Activated naive CD4-positive, alpha-beta T cell treated with anti-CD3 and anti-CD28 coated beads, Interleukin-2, amount 10 ng/mL, durations not matched to agents 7 days and 5 days (primary cell): ENCODE results near the gene ZNRD2.

ENCODE experiments used
- CTCF ChIA-PET: fragments of 350-600 bp; sonication (Branson Sonifier 250); formaldehyde crosslinking; loops from one replicate; lab custom pipeline; 2021; ENCODE audit warnings: antibody characterized with exemption; lab: Charles Lee
- DNase-seq: peaks from one replicate; pipeline ENCODE4 v3.0.0-alpha.2; 2020
- H3K27ac Mint-ChIP-seq: one replicate; pipeline ENCODE4 v1.8.0; 2021; ENCODE audit warnings: mild to moderate bottlenecking, moderate library complexity, mixed read lengths
- H3K27me3 Mint-ChIP-seq: one replicate; pipeline ENCODE4 v1.8.0; 2021; ENCODE audit warnings: mild to moderate bottlenecking, mixed read lengths
- H3K36me3 Mint-ChIP-seq: one replicate; pipeline ENCODE4 v1.8.0; 2021; ENCODE audit warnings: mixed read lengths
- H3K4me1 Mint-ChIP-seq: one replicate; pipeline ENCODE4 v1.8.0; 2021; ENCODE audit warnings: mixed read lengths
- H3K4me3 Mint-ChIP-seq: one replicate; pipeline ENCODE4 v1.8.0; 2021; ENCODE audit warnings: mild to moderate bottlenecking, moderate library complexity, mixed read lengths
- H3K9me3 Mint-ChIP-seq: one replicate; pipeline ENCODE4 v1.8.0; 2021; ENCODE audit warnings: mixed read lengths

ZNRD2 gene

GRCh38 chr11:65576232-65576866 lies 6.1 kb downstream of the ZNRD2 start:
- Mint-ChIP-seq H3K27me3 (peaks cover 4% of the 10 kb centered on the region), H3K27ac (peak overlapping the region; percentile 85), H3K4me3 (peak overlapping the region; percentile 83), H3K4me1 (peaks cover 56% of the 10 kb centered on the region), H3K36me3 (peaks cover 33% of the 10 kb centered on the region), H3K9me3 (no peaks in the 10 kb centered on the region)
- CTCF ChIA-PET = interaction anchor here (1.8 to 4.5 kb wide), 4 partner anchors 12 to 36 kb away, joined by 4 to 60 read pairs (median 25); partner anchors contain the start of gene KCNK7
- DNase-seq = peak; percentile 44

GRCh38 chr11:65576867-65577755 lies 6.8 kb downstream of the ZNRD2 start:
- CTCF ChIA-PET = interaction anchor here (1.8 to 4.5 kb wide), 4 partner anchors 11 to 37 kb away, joined by 4 to 60 read pairs (median 25); partner anchors contain the start of gene KCNK7
- Mint-ChIP-seq H3K9me3 (no peaks in the 10 kb centered on the region), H3K27ac (peak overlapping the region; percentile 85), H3K27me3 (peaks cover 4% of the 10 kb centered on the region), H3K36me3 (peaks cover 36% of the 10 kb centered on the region), H3K4me1 (peaks cover 48% of the 10 kb centered on the region), H3K4me3 (peak overlapping the region; percentile 83)
- no peak for DNase-seq

GRCh38 chr11:65577756-65578109 lies 7.5 kb downstream of the ZNRD2 start:
- CTCF ChIA-PET = interaction anchor here (1.9 to 4.5 kb wide), 3 partner anchors 10 to 37 kb away, joined by 19 to 60 read pairs (median 31); partner anchors contain the start of gene KCNK7
- peaks cover 46% of the 10 kb centered on the region for H3K4me1 Mint-ChIP-seq

GRCh38 chr11:65578134-65578533 lies 7.9 kb downstream of the ZNRD2 start:
- H3K27me3 Mint-ChIP-seq = peaks cover 4% of the 10 kb centered on the region
- H3K36me3 Mint-ChIP-seq = peaks cover 44% of the 10 kb centered on the region
- peak overlapping the region; percentile 20 for H3K27ac Mint-ChIP-seq
- CTCF ChIA-PET = interaction anchor here (1.9 to 4.5 kb wide), 3 partner anchors 10 to 38 kb away, joined by 19 to 60 read pairs (median 31); partner anchors contain the start of gene KCNK7
- DNase-seq = no peak
- no peaks in the 10 kb centered on the region for H3K9me3 Mint-ChIP-seq
- peak overlapping the region; percentile 83 for H3K4me3 Mint-ChIP-seq
- peaks cover 44% of the 10 kb centered on the region for H3K4me1 Mint-ChIP-seq

More at GRCh38 chr11:65577756-65578109, 7.5 kb downstream of the ZNRD2 start:
- peak overlapping the region; percentile 83 for H3K4me3 Mint-ChIP-seq
- H3K27me3 Mint-ChIP-seq = peaks cover 4% of the 10 kb centered on the region
- DNase-seq = no peak
- no peaks in the 10 kb centered on the region for H3K9me3 Mint-ChIP-seq
- peak overlapping the region; percentile 58 for H3K27ac Mint-ChIP-seq
- H3K36me3 Mint-ChIP-seq = peaks cover 40% of the 10 kb centered on the region

- DNase-seq = no peak
- Mint-ChIP-seq H3K4me1 (peaks cover 43% of the 10 kb centered on the region), H3K36me3 (peaks cover 43% of the 10 kb centered on the region), H3K27ac (peak overlapping the region; percentile 28), H3K27me3 (peaks cover 4% of the 10 kb centered on the region), H3K4me3 (peak overlapping the region; percentile 83), H3K9me3 (no peaks in the 10 kb centered on the region)
- CTCF ChIA-PET = interaction anchor here (1.0 to 4.5 kb wide), 2 partner anchors 9 to 16 kb away, joined by 3 to 31 read pairs; partner anchors contain the start of gene KCNK7
These were observed 8.4 kb downstream of the ZNRD2 start for GRCh38 chr11:65578667-65579066.

- Mint-ChIP-seq H3K27me3 (peaks cover 4% of the 10 kb centered on the region), H3K27ac (peak overlapping the region; percentile 37), H3K36me3 (peaks cover 44% of the 10 kb centered on the region), H3K9me3 (no peaks in the 10 kb centered on the region), H3K4me3 (peak overlapping the region; percentile 5), H3K4me1 (peaks cover 39% of the 10 kb centered on the region)
- CTCF ChIA-PET = interaction anchor here (1.0 to 4.5 kb wide), 2 partner anchors 9 to 16 kb away, joined by 3 to 31 read pairs; partner anchors contain the start of gene KCNK7
- no peak for DNase-seq
These were observed 9.0 kb downstream of the ZNRD2 start for GRCh38 chr11:65579291-65579690.

GRCh38 chr11:65580031-65580692 lies 9.9 kb downstream of the ZNRD2 start:
- H3K27ac Mint-ChIP-seq = no peak overlapping the region
- no peaks in the 10 kb centered on the region for H3K27me3 Mint-ChIP-seq
- H3K9me3 Mint-ChIP-seq = no peaks in the 10 kb centered on the region
- DNase-seq = no peak
- H3K4me1 Mint-ChIP-seq = peaks cover 35% of the 10 kb centered on the region
- peaks cover 41% of the 10 kb centered on the region for H3K36me3 Mint-ChIP-seq
- CTCF ChIA-PET = no interaction called here
- no peak overlapping the region for H3K4me3 Mint-ChIP-seq

GRCh38 chr11:65580756-65581155 lies 10.5 kb downstream of the ZNRD2 start:
- no peak for DNase-seq
- H3K4me3 Mint-ChIP-seq = no peak overlapping the region
- H3K9me3 Mint-ChIP-seq = no peaks in the 10 kb centered on the region
- CTCF ChIA-PET = no interaction called here
- no peaks in the 10 kb centered on the region for H3K27me3 Mint-ChIP-seq
- no peak overlapping the region for H3K27ac Mint-ChIP-seq
- peaks cover 40% of the 10 kb centered on the region for H3K36me3 Mint-ChIP-seq
- peaks cover 31% of the 10 kb centered on the region for H3K4me1 Mint-ChIP-seq

- peaks cover 48% of the 10 kb centered on the region for H3K36me3 Mint-ChIP-seq
- H3K27ac Mint-ChIP-seq = no peak overlapping the region
- DNase-seq = no peak
- peaks cover 39% of the 10 kb centered on the region for H3K4me1 Mint-ChIP-seq
- H3K9me3 Mint-ChIP-seq = no peaks in the 10 kb centered on the region
- H3K4me3 Mint-ChIP-seq = no peak overlapping the region
- CTCF ChIA-PET = interaction anchor here (0.7 to 1.7 kb wide), 2 partner anchors 11 to 41 kb away, joined by 3 to 6 read pairs; no protein-coding TSS in a partner anchor
- no peaks in the 10 kb centered on the region for H3K27me3 Mint-ChIP-seq
These were observed 11.7 kb downstream of the ZNRD2 start for GRCh38 chr11:65581928-65582327.

- peaks cover 43% of the 10 kb centered on the region for H3K36me3 Mint-ChIP-seq
- H3K4me1 Mint-ChIP-seq = peaks cover 40% of the 10 kb centered on the region
- H3K9me3 Mint-ChIP-seq = no peaks in the 10 kb centered on the region
- H3K4me3 Mint-ChIP-seq = no peak overlapping the region
- CTCF ChIA-PET = interaction anchor here (2.2 kb wide), 1 partner anchor 10 kb away, joined by 15 read pairs; no protein-coding TSS in a partner anchor
- no peak overlapping the region for H3K27ac Mint-ChIP-seq
- DNase-seq = no peak
- H3K27me3 Mint-ChIP-seq = no peaks in the 10 kb centered on the region
These were observed 13.3 kb downstream of the ZNRD2 start for GRCh38 chr11:65583589-65583988.

- DNase-seq = no peak
- Mint-ChIP-seq H3K4me1 (peaks cover 40% of the 10 kb centered on the region), H3K27me3 (no peaks in the 10 kb centered on the region), H3K9me3 (no peaks in the 10 kb centered on the region), H3K36me3 (peaks cover 43% of the 10 kb centered on the region), H3K4me3 (no peak overlapping the region), H3K27ac (no peak overlapping the region)
- CTCF ChIA-PET = interaction anchor here (2.2 kb wide), 1 partner anchor 10 kb away, joined by 15 read pairs; no protein-coding TSS in a partner anchor
These were observed 13.8 kb downstream of the ZNRD2 start for GRCh38 chr11:65584106-65584505.

GRCh38 chr11:65584723-65585171 lies 14.5 kb downstream of the ZNRD2 start:
- peak overlapping the region; percentile 42 for H3K27ac Mint-ChIP-seq

More at GRCh38 chr11:65584723-65585171, 14.5 kb downstream of the ZNRD2 start:
- CTCF ChIA-PET = interaction anchor here (2.2 kb wide), 1 partner anchor 9 kb away, joined by 15 read pairs; no protein-coding TSS in a partner anchor
- Mint-ChIP-seq H3K4me3 (no peak overlapping the region), H3K36me3 (peaks cover 39% of the 10 kb centered on the region), H3K4me1 (peaks cover 38% of the 10 kb centered on the region), H3K27me3 (no peaks in the 10 kb centered on the region), H3K9me3 (no peaks in the 10 kb centered on the region)
- no peak for DNase-seq
